Middle frontal gyrus (tissue), 1 donor: ENCODE data around the gene BTBD9.

ENCODE experiments used
- DNase-seq: peaks from one replicate; pipeline ENCODE4 v3.0.0-alpha.2; 2015; ENCODE audit warnings: low spot score; ENCODE audit errors: extremely low spot score

BTBD9 gene

DNA sequence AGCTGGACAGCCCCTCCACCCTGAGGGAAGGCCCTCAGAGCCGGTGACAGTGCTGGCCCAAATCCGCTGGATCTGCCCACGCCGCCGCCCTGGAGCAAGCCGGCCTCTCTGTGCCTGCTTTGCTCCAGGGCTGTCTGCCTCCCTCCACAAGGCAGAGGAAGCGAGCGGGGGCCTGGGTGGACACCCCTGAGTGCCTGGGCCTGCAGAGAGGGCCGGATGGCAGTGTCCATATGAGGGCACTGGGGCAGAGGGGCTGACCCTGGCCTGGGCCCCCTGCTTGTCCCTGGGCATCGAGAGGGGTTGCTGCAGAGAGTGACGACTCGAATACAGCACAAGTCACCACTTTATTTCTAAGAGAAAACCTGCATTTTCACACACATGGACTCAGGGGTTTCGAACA is 471.6 kb downstream of the BTBD9 start:
- DNase-seq = no peak

DNA sequence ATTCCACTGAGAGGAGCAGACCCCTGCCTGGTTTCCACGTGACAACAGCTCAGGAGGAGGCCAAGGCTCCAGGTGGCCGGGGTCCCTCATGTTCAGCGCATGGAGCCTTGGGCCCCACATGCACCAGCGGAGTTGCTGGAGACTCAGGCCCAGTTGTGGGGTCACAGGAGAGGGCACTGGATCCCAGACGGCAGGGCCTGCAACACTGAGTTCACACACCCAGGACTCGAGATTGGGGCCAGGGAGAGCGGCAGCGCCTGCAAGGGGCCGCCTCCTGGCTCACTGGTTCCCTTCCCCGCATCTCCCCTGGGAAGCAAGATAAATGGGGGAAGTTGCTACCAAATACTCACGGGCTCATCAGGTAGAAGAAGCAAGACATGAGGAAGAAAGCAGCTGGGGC is 472.1 kb downstream of the BTBD9 start:
- no peak for DNase-seq

DNA sequence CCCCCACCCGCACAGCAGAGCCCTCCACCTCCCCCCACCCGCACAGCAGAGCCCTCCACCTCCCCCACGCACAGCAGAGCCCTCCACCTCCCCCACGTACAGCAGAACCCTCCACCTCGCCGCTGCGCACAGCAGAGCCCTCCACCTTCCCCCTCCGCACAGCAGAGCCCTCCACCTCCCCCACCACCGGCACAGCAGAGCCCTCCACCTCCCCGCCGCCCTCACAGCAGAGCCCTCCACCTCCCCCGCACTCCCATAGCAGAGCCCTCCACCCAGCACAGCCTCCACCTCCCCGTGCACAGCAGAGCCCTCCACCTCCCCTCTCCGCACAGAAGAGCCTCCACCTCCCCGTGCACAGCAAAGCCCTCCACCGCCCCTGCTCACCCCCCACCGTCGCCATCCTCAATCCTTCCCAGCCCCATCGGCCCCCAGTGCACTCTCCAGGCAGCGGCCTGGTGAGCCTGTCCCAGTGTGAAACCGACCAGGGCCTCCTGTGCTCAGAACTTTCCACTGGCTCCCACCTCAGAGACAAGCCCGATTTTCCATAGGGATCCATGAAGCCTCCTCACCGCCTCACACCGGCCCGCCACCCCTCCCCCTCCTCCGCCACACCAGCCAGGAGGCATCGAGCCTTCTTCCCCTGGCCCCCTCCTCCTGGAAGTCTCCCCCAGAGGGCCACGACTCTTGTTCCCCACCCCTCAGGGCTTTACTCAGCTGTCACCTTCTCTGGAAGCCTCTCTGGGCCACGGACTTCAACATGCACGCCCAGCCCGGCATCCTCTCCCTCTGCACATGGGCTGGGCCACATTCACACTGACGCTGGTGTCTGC is 473.1 kb downstream of the BTBD9 start:
- no peak for DNase-seq

- DNase-seq = no peak
Observed at GRCh38 chr6:38164671-38165108, 475.0 kb downstream of the BTBD9 start.

- no peak for DNase-seq
Observed at GRCh38 chr6:38164131-38164481, 475.6 kb downstream of the BTBD9 start.

DNA sequence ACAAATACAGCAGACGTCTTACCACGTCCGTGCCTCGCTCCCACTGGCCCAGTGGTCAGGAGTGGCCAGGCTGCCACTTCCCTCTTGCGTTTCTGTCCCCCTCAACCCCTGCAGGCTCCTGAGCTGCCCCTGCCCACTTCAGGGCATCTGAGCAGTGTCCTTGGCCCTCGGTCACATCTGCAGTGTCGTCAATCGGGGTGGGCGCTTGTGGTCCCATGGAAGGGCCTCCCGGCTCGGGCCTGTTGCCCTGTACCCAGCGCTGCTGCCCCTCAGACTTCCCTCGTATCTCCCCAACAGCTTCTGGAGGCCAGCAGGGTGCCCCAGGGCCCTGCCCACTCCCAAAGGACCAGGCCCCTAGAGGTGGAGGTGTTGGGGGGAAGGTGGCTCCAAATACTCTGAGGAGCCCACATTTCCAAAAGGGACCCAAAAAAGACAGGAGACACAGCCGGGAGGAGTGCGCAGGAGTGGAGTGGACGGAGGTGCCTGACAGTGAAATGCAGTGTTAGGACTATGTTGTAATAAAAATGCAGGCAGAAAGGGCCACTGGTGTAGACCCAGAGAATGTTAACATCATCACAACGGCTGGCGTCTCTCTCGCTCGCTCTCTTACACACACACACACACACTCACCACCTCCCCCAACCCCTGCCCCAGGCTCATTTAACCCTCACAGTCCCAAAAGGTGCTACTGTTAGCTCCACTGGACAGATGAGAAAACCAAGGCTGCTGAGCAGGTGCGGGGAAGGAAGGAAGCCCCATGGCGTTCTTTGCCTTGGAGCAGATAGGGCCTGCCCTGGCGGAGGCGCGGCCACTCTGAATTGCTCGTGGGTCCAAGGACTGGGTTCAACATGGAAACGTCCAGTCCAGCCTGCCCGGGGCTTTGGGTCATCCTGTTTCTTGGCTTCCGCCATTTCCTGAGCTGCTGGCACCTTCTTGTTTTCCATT is 476.3 kb downstream of the BTBD9 start:
- DNase-seq = no peak

GRCh38 chr6:38162493-38163185 is 477.1 kb downstream of the BTBD9 start:
- DNase-seq = no peak

DNA sequence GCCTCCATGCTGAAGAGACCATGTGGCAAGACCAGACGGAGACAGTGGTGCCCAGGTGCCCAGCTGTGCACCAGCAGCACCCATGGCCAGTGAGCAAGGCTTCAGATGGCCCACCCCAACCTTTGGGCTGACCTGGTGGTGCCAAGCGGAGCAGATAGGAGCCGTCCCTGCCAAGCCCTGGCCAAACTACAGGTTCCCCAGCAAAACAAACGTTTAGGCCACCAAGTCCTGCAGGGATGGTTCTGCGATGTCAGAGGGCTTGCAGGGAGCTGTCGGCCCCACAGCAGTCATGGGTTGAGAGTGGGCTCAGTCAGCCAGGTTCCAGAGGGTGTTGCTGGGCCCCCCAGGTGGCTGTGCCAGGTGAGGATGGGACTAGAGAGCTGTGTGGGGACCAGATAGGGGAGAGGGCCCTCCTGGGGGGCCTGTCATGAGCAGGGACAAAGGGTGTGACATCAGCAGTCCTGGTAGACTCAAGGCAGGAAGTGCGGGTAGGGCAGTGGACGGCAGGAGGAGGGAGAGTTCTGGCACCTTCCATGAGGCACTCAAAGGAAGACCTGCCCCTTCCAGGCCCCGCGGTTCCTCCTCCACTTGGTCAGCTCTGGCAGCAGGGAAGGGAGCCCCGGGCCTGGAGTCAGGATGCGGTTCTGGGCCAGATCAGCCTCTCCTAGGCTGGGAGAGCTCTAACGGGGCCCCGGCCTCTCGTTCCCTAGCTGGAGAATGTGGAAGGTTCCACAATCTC is 477.8 kb downstream of the BTBD9 start:
- no peak for DNase-seq

GRCh38 chr6:38161331-38161730 is 478.4 kb downstream of the BTBD9 start:
- DNase-seq = no peak

- no peak for DNase-seq
Observed at GRCh38 chr6:38160831-38161230, 478.9 kb downstream of the BTBD9 start.

DNA sequence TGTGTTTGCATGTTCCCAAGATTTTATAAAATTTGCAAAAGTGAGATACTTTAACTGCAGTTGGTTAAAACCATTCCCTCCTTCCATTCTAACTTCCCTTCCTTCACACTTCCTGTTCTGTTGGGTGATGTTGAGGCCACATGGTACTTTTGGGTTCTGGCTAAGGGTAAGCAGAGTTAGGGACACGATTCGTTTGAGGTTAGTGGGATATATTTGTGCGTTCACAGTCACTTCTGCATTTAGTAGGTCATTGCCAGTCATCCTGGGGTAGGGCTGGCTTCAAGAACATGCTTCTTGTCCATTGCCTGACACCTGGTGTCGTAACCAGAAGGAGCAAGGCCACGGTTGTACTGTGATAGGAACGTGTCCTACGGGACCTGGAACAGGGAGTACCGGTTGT is 480.1 kb downstream of the BTBD9 start:
- DNase-seq = no peak

- no peak for DNase-seq
Observed at GRCh38 chr6:38158762-38159350, 480.9 kb downstream of the BTBD9 start.

DNA sequence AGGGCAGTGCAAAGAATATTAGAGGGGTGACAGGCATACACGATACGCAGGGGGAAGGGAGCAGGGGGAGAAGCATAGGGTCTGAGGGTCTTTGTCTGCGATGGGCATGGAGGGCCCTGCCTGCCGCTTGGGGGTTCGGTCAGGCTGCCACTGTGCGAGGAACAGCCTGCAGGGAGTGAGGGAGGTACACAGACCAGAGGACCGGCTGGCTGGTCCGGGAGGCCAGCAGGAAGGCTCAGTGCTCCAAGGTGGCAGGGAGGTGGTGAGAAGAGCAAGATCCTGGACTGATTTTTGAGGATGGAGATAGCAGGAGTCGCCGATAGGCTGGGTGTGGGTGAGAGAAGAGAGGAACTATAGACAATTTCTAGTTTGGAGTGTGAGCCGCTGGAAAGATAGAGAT is 481.8 kb downstream of the BTBD9 start:
- DNase-seq = no peak

- DNase-seq = no peak
Observed at GRCh38 chr6:38156818-38157565, 482.7 kb downstream of the BTBD9 start.

DNA sequence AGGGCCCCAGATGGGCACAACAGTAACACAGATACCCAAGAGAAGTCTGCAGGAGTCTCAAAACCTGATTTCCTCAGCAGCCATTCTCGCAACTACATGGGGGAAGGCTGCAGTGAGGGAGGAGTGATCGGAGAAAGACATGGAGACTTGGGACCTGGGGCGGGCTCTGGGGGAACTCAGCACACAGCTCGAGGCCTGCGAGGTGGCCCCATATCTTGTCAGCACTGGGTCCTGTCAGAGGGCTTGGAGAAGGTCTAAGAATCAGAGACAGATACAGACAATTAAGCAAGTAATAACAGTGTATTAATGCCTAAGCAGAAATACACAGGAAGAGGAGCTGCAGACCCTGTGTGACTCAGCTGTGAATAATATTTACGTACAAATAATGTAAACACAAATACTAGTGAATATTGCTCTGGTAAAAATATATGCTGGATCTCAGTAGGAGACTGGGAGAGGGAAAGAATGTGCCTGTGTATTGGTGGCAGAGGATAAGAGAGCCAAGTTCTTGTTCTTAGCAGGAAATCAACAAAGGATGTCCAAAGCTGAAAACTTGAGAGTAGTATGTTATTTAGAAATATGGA is 484.0 kb downstream of the BTBD9 start:
- no peak for DNase-seq

DNA sequence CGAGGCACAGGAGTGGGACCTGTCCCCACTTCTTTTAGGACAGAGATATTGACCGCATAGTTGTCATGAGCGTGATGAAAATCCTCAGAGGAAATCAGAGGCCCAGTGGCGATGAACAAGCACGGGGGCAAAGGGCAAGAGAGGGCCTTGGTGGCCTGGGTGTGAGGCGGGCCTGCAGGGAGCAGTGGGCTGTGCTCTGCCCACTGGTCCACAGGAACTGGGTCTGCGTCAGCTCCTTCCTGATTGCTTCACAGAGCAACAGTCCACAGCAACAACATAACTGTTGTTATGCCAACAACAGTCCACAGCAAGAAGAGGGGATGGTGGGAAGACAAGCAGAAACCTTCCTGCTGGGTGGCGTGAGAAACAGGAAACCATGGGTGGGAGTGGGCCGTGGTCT is 484.6 kb downstream of the BTBD9 start:
- DNase-seq = no peak

DNA sequence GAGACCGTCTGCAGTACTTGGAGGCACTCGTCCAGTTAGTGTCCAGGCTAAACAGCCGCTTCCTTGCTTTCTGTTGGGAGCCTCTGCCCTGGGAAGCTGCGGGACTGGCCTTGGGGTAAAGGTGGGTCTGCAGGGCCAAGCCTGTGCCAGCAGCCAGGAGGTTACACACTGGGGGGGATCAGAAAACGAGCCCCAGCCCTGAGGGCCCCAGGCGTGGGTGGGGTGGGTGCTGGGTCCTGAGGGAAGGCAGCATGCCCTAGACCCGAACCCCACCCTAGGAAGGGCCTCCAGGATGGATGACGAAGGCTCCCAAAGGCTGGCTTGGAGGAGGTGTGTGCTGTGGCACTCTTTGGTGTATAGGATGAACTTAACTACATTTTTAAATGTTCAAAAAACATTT is 485.0 kb downstream of the BTBD9 start:
- DNase-seq = no peak

- DNase-seq = no peak
Observed at GRCh38 chr6:38153798-38154345, 485.9 kb downstream of the BTBD9 start.

DNA sequence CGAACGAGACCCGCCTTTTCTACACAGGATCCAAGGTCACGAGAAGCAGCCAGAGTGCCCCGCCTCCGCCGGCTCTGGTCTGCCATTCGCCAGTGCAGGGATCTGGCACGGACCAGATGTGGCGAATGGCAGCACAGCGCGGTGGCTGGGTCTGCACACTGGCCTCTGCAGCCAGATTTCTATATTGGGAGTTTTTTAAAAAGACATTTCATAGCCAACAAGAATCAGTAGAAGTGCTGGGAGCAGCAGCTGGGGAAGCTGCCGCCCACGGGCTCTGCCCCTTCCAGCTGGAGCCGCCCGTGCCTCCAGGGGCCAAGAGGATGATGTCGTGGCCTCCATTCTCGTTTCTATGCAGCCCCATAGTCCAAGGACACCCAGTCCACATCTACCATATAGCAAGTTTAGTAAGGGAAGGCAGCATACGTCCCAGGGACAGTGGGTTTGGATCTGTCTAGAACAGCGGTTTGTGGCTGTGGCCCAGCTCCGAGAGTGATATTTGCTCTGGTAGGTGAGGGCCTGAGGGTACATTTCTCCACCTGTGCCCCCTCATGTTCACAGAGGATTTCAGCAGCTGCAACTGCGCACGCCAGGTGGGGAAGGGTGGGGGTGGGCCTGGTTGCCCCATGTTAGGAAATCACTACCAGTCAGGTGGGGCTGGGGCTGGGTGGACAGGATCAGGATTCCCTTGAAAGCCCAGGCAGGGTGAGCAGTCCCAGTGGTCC is 486.5 kb downstream of the BTBD9 start:
- DNase-seq = no peak
